ENCODE measurements around the gene ZBTB7C. TPM values are rescaled to one million over a fixed set of nuclear protein-coding genes. Genes with fewer than 3 reads are reported as not detected.

ZBTB7C gene
- total and polyA plus RNA-seq, 10 of the 15 experiments (the other 5 are each of a cell fraction or from before 2014, with no cell fraction given) = under 0.01 to 0.08 (median 0.01) TPM; not detected in 7

DNA sequence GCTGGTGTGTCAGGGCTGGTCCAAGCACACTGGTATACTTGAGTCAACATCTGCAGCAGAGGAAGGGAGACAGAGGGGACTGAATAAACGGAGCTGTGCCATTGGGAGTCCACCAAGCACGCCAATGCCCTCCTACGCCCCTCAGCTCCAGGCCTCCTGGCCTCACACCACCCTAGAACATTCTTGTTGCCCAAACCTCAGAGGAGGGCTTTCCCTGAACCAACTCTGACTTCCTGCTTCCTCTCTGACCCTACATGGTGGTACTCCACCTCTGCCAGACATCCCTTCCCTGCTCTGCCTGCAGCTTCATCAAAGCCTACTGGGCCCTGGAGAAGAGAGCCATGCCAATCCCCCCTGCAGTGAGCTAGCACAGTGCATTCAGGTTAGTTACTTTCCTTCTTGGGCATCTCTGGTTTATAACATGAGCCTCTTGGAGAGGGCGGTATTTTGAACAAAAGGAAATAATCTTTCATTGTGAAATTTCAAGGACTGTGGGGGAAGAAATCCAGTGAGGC lies 54.4 kb downstream of the ZBTB7C start:
- FAIRE-seq (no peak), ATAC-seq (no peak), DNase-seq (ENCODE audit: low read depth, low spot score) (no peak)
- peaks cover 0 to 2% of the 10 kb centered on the region in 2 experiments; a peak in 1 of 4 replicates for H3K27me3 ChIP-seq (replicated peaks in 1 of 2; ENCODE audit: control insufficient read depth in 2 of 2, insufficient read depth in 2 of 2, low read length in 1 of 2)
- no peaks in the 10 kb centered on the region for H3K9me3 ChIP-seq (replicated peaks; ENCODE audit: control insufficient read depth, insufficient read depth, low read length)
- in situ Hi-C loops (cut with MboI) = no loop called here
- CTCF ChIA-PET = no interaction called here
- no peak overlapping the region for H3K9ac ChIP-seq (ENCODE audit: control insufficient read depth, insufficient read depth, low read length)
- BruUV-seq (replicated peaks) = no TSS peak
- TF ChIP-seq ZNF217 (IDR thresholded peaks at IDR 0.05) (no peak), SUPT20H (IDR thresholded peaks at IDR 0.05; ENCODE audit: borderline replicate concordance, control insufficient read depth, low read depth, low read length) (no peak), TCF12 (IDR thresholded peaks at IDR 0.05; ENCODE audit: low read depth, low read length) (no peak), ZBED1 (IDR thresholded peaks at IDR 0.05; ENCODE audit: borderline replicate concordance) (no peak)
- no peak overlapping the region for H3K4me2 ChIP-seq (ENCODE audit: control insufficient read depth, insufficient read depth)
- H4K20me1 ChIP-seq (ENCODE audit: control insufficient read depth, insufficient read depth) = no peaks in the 10 kb centered on the region; the same call in 1 of the 2 replicates
- RAD21 ChIA-PET (ENCODE audit: unreplicated experiment) = no interaction called here
- SMC1A ChIA-PET (ENCODE audit: uncharacterized antibody, unreplicated experiment) = no interaction called here
- H3K27ac ChIP-seq (ENCODE audit: control insufficient read depth, insufficient read depth) = no peak overlapping the region
- H3K36me3 ChIP-seq (ENCODE audit: control insufficient read depth in 2 of 2, insufficient read depth in 2 of 2, low read length in 1 of 2) = no peaks in the 10 kb centered on the region
- H3K4me3 ChIP-seq = no peak overlapping the region
- no peaks in the 10 kb centered on the region; the same call in 1 of the 2 replicates for H3K4me1 ChIP-seq (ENCODE audit: control insufficient read depth, insufficient read depth, low read length)
- POLR2A ChIA-PET = no interaction called here
- 9% methylated on average over 4 of the region's 4 CpGs for WGBS (ENCODE audit: insufficient coverage, insufficient replicate concordance, low lambda C conversion rate, missing lambda C conversion rate)
- H3K79me2 ChIP-seq (ENCODE audit: control insufficient read depth, insufficient read depth, low read length) = no peaks in the 10 kb centered on the region
- intact Hi-C loops (cut with micrococcal nuclease; ENCODE audit: unreplicated experiment) = no loop called here
- no peak overlapping the region for H2AFZ ChIP-seq (ENCODE audit: control insufficient read depth, low read depth, low read length)

DNA sequence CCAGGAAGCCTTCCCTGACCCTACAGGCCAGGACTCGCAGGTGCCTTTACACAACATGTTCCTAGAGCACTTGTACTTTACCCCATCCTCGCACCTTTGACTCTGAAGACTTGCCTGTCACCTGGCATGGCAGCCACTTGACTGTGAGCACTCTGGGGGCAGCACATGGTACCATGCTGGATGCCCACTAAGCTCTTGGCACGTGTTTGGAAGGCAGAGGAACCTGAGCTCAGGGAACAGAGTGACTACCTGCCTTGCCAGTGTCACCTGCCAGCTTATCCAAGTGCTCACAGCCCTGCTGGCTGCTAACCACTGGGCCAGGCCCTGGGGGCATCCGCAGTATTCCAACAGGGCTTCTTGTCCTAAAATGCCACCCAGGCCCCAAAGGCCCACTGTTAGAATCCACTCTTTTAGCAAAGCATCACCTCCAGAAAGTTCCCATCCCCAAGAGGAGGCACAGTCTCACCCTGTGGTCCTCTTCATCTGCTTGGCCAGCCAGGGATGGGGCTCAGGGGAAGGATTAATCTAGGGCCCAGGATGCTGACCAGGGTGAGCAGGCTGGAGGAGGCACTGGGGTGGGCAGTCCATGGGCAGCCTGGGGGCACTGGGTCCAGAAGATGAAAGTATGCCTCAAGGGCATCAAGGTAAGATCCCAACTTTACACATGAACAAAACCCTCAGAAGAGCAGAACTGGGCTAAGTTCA lies 57.0 kb downstream of the ZBTB7C start:
- intact Hi-C loops (cut with micrococcal nuclease; ENCODE audit: unreplicated experiment) (no loop called here), in situ Hi-C loops (cut with MboI) (no loop called here)
- no peak overlapping the region for H2AFZ ChIP-seq (ENCODE audit: control insufficient read depth, low read depth, low read length)
- BruUV-seq (replicated peaks) = no TSS peak
- ChIA-PET RAD21 (ENCODE audit: unreplicated experiment) (no interaction called here), SMC1A (ENCODE audit: uncharacterized antibody, unreplicated experiment) (no interaction called here), POLR2A (no interaction called here), CTCF (no interaction called here)
- no peak overlapping the region for H3K9ac ChIP-seq (ENCODE audit: control insufficient read depth, insufficient read depth, low read length)
- FAIRE-seq (no peak), DNase-seq (ENCODE audit: low read depth, low spot score) (no peak), ATAC-seq (no peak)
- 30% methylated on average over 4 of the region's 4 CpGs for WGBS (ENCODE audit: insufficient coverage, insufficient replicate concordance, low lambda C conversion rate, missing lambda C conversion rate)
- H4K20me1 ChIP-seq (ENCODE audit: control insufficient read depth, insufficient read depth) = no peaks in the 10 kb centered on the region; the same call in 1 of the 2 replicates
- no peaks in the 10 kb centered on the region for H3K36me3 ChIP-seq (ENCODE audit: control insufficient read depth in 2 of 2, insufficient read depth in 2 of 2, low read length in 1 of 2)
- H3K4me3 ChIP-seq = no peak overlapping the region
- H3K4me1 ChIP-seq (ENCODE audit: control insufficient read depth, insufficient read depth, low read length) = no peaks in the 10 kb centered on the region
- H3K27me3 ChIP-seq (replicated peaks in 1 of 2; ENCODE audit: control insufficient read depth in 2 of 2, insufficient read depth in 2 of 2, low read length in 1 of 2) = peaks cover 0 to 2% of the 10 kb centered on the region in 2 experiments; a peak in 1 of 4 replicates
- H3K79me2 ChIP-seq (ENCODE audit: control insufficient read depth, insufficient read depth, low read length) = no peaks in the 10 kb centered on the region
- TF ChIP-seq, protein P1, sequence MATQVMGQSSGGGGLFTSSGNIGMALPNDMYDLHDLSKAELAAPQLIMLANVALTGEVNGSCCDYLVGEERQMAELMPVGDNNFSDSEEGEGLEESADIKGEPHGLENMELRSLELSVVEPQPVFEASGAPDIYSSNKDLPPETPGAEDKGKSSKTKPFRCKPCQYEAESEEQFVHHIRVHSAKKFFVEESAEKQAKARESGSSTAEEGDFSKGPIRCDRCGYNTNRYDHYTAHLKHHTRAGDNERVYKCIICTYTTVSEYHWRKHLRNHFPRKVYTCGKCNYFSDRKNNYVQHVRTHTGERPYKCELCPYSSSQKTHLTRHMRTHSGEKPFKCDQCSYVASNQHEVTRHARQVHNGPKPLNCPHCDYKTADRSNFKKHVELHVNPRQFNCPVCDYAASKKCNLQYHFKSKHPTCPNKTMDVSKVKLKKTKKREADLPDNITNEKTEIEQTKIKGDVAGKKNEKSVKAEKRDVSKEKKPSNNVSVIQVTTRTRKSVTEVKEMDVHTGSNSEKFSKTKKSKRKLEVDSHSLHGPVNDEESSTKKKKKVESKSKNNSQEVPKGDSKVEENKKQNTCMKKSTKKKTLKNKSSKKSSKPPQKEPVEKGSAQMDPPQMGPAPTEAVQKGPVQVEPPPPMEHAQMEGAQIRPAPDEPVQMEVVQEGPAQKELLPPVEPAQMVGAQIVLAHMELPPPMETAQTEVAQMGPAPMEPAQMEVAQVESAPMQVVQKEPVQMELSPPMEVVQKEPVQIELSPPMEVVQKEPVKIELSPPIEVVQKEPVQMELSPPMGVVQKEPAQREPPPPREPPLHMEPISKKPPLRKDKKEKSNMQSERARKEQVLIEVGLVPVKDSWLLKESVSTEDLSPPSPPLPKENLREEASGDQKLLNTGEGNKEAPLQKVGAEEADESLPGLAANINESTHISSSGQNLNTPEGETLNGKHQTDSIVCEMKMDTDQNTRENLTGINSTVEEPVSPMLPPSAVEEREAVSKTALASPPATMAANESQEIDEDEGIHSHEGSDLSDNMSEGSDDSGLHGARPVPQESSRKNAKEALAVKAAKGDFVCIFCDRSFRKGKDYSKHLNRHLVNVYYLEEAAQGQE (IDR thresholded peaks at IDR 0.05; ENCODE audit: low read depth, low read length) = no peak
- no peak overlapping the region for H3K4me2 ChIP-seq (ENCODE audit: control insufficient read depth, insufficient read depth)
- H3K9me3 ChIP-seq (replicated peaks; ENCODE audit: control insufficient read depth, insufficient read depth, low read length) = no peaks in the 10 kb centered on the region
- H3K27ac ChIP-seq (ENCODE audit: control insufficient read depth, insufficient read depth) = no peak overlapping the region

All from GM12878 (cell line).